ENCODE measurements around the gene STKLD1. TPM values are rescaled to one million over a fixed set of nuclear protein-coding genes. Genes with fewer than 3 reads are reported as not detected.

STKLD1 gene
- polyA plus RNA-seq, 2 of the 4 experiments (the other 2 are of a cell fraction), result 1.1 to 1.2 TPM

DNA sequence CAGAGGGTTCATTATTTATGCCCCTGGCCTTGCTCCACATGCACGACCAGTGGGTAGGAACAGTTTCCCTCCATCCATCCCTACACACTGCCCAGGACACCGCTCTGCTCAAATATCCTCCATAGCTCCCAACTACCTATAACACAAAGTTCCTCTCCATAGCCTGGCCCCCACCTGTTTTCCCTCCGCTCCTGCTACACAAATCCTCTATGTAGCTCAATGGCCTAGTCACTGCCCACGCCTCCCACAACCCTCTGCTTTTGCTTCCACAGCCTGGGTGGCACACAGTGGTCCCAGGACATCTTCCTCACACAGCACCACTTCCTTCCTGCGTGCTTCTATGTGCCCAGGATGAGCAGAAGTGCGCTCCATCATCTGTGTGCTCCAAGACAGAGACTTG lies 21.2 kb downstream of the STKLD1 start:
- WGBS (ENCODE audit: missing lambda C conversion rate), result 74% methylated on average over 6 of the region's 6 CpGs
- no peak for DNase-seq (ENCODE audit: low read depth in 1 of 2, low spot score in 1 of 2)
- H3K9me3 ChIP-seq, result no peaks in the 10 kb centered on the region
- H3K27ac ChIP-seq, result no peak overlapping the region
- no peak overlapping the region for H3K4me2 ChIP-seq
- CTCF ChIA-PET, result interaction anchor here (1.0 to 4.4 kb wide), 8 partner anchors 8 to 92 kb away, joined by 3 to 21 read pairs (median 4); no protein-coding TSS in a partner anchor
- no peak for TF ChIP-seq HDAC2 (IDR thresholded peaks at IDR 0.05)
- TF ChIP-seq, protein P1, sequence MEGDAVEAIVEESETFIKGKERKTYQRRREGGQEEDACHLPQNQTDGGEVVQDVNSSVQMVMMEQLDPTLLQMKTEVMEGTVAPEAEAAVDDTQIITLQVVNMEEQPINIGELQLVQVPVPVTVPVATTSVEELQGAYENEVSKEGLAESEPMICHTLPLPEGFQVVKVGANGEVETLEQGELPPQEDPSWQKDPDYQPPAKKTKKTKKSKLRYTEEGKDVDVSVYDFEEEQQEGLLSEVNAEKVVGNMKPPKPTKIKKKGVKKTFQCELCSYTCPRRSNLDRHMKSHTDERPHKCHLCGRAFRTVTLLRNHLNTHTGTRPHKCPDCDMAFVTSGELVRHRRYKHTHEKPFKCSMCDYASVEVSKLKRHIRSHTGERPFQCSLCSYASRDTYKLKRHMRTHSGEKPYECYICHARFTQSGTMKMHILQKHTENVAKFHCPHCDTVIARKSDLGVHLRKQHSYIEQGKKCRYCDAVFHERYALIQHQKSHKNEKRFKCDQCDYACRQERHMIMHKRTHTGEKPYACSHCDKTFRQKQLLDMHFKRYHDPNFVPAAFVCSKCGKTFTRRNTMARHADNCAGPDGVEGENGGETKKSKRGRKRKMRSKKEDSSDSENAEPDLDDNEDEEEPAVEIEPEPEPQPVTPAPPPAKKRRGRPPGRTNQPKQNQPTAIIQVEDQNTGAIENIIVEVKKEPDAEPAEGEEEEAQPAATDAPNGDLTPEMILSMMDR (IDR thresholded peaks at IDR 0.05), result no peak
- TF ChIP-seq SREBF2 (IDR thresholded peaks at IDR 0.05), result no peak
- TF ChIP-seq EP300 (IDR thresholded peaks at IDR 0.05), result no peak
- no peak for TF ChIP-seq GATA3 (IDR thresholded peaks at IDR 0.05; ENCODE audit: borderline replicate concordance)
- TF ChIP-seq ESRRA (IDR thresholded peaks at IDR 0.05; ENCODE audit: borderline replicate concordance, low read length), result no peak
- no peak for TF ChIP-seq PHF8 (IDR thresholded peaks at IDR 0.05; ENCODE audit: borderline replicate concordance, low read depth)
- TF ChIP-seq MAFK (IDR thresholded peaks at IDR 0.05; ENCODE audit: partially characterized antibody), result no peak
- TF ChIP-seq KDM1A (IDR thresholded peaks at IDR 0.05; ENCODE audit: low read depth), result no peak
- TF ChIP-seq, protein P2, sequence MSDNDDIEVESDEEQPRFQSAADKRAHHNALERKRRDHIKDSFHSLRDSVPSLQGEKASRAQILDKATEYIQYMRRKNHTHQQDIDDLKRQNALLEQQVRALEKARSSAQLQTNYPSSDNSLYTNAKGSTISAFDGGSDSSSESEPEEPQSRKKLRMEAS (IDR thresholded peaks at IDR 0.05), result no peak
- no peak for TF ChIP-seq MYC (IDR thresholded peaks at IDR 0.05; ENCODE audit: borderline replicate concordance, low read length)
- TF ChIP-seq, protein P3, sequence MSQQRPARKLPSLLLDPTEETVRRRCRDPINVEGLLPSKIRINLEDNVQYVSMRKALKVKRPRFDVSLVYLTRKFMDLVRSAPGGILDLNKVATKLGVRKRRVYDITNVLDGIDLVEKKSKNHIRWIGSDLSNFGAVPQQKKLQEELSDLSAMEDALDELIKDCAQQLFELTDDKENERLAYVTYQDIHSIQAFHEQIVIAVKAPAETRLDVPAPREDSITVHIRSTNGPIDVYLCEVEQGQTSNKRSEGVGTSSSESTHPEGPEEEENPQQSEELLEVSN (IDR thresholded peaks at IDR 0.05; ENCODE audit: borderline replicate concordance, low read depth), result no peak
- no peak for TF ChIP-seq CHD4 (IDR thresholded peaks at IDR 0.05; ENCODE audit: borderline replicate concordance)
- no peak for TF ChIP-seq SMC3 (IDR thresholded peaks at IDR 0.05)
- no peak for TF ChIP-seq RNF2 (IDR thresholded peaks at IDR 0.05; ENCODE audit: borderline replicate concordance, low read depth)
- TF ChIP-seq, protein P4, sequence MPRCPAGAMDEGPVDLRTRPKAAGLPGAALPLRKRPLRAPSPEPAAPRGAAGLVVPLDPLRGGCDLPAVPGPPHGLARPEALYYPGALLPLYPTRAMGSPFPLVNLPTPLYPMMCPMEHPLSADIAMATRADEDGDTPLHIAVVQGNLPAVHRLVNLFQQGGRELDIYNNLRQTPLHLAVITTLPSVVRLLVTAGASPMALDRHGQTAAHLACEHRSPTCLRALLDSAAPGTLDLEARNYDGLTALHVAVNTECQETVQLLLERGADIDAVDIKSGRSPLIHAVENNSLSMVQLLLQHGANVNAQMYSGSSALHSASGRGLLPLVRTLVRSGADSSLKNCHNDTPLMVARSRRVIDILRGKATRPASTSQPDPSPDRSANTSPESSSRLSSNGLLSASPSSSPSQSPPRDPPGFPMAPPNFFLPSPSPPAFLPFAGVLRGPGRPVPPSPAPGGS (IDR thresholded peaks at IDR 0.05), result no peak
- TF ChIP-seq EHF (CRISPR knock-in tag; IDR thresholded peaks at IDR 0.05), result no peak
- TF ChIP-seq, protein P5, sequence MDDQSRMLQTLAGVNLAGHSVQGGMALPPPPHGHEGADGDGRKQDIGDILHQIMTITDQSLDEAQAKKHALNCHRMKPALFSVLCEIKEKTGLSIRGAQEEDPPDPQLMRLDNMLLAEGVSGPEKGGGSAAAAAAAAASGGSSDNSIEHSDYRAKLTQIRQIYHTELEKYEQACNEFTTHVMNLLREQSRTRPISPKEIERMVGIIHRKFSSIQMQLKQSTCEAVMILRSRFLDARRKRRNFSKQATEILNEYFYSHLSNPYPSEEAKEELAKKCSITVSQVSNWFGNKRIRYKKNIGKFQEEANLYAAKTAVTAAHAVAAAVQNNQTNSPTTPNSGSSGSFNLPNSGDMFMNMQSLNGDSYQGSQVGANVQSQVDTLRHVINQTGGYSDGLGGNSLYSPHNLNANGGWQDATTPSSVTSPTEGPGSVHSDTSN (IDR thresholded peaks at IDR 0.05), result no peak
- peak; percentile 4 to 6; a peak in 3 of 6 replicates for ATAC-seq
- FAIRE-seq, result no peak
- POLR2A ChIA-PET, result no interaction called here
- no peak overlapping the region for H3K4me3 ChIP-seq
- no peaks in the 10 kb centered on the region for H3K4me1 ChIP-seq

DNA sequence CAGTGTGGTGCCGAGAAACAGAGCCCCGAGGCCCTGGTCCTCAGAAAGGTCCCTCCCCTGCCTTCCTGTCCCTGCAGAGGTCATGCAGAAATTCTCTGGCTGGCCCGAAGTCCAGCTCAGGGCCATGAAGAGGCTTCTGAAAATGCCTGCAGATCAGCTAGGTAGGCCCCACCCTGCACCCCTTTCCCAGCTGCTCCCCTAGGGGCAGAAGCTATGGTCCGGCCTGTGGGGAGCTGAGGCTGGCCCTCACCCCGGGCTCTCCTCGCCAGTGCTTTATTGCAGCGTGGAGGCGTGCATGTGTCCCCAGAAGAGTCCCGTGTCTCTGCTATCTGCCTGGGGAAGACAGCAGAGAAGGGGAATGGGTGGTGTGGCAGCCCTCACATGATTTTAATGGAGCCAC lies 21.7 kb downstream of the STKLD1 start:
- ChIA-PET CTCF (interaction anchor here (1.1 to 4.4 kb wide), 6 partner anchors 8 to 89 kb away, joined by 3 to 21 read pairs (median 5); no protein-coding TSS in a partner anchor), POLR2A (no interaction called here)
- TF ChIP-seq FOSL2 (IDR thresholded peaks at IDR 0.05) (no peak), FOSL2 (CRISPR knock-in tag; IDR thresholded peaks at IDR 0.05) (no peak), POLR2A (IDR thresholded peaks at IDR 0.05; ENCODE audit: low read length) (no peak), HDAC2 (IDR thresholded peaks at IDR 0.05) (no peak), CBX2 (IDR thresholded peaks at IDR 0.05; ENCODE audit: borderline replicate concordance, low read depth) (no peak), EP300 (IDR thresholded peaks at IDR 0.05) (no peak), HEYL (CRISPR knock-in tag; IDR thresholded peaks at IDR 0.05) (no peak)
- TF ChIP-seq, protein P6, sequence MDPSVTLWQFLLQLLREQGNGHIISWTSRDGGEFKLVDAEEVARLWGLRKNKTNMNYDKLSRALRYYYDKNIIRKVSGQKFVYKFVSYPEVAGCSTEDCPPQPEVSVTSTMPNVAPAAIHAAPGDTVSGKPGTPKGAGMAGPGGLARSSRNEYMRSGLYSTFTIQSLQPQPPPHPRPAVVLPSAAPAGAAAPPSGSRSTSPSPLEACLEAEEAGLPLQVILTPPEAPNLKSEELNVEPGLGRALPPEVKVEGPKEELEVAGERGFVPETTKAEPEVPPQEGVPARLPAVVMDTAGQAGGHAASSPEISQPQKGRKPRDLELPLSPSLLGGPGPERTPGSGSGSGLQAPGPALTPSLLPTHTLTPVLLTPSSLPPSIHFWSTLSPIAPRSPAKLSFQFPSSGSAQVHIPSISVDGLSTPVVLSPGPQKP (IDR thresholded peaks at IDR 0.05; ENCODE audit: low read depth, low read length), result no peak
- TF ChIP-seq, protein P2 (IDR thresholded peaks at IDR 0.05), result no peak
- peak; percentile 6 to 11; a peak in 1 of 6 replicates for ATAC-seq
- no peaks in the 10 kb centered on the region for H3K4me1 ChIP-seq
- no peaks in the 10 kb centered on the region for H3K9me3 ChIP-seq
- DNase-seq (ENCODE audit: low read depth in 1 of 2, low spot score in 1 of 2), result no peak
- H3K4me2 ChIP-seq, result no peak overlapping the region
- no peak overlapping the region for H3K4me3 ChIP-seq
- no peak overlapping the region for H3K27ac ChIP-seq
- FAIRE-seq, result no peak
- WGBS (ENCODE audit: missing lambda C conversion rate), result 69% methylated on average over 9 of the region's 9 CpGs

Data from A549 (cell line).